Testis (tissue), 3 donors: ENCODE measurements around the gene ISLR. TPM values are rescaled to one million over a fixed set of nuclear protein-coding genes. Genes with fewer than 3 reads are reported as not detected.

Experiments used
- DNase-seq: peaks from one replicate; pipeline ENCODE4 v3.0.0-alpha.2; 2019
- H3K27ac ChIP-seq, 2 donors: fragments of 200-600 bp; sonication (generic); one replicate each; pipeline ENCODE4 v1.5.1; 2019
- H3K27me3 ChIP-seq: fragments of 200-600 bp; sonication (generic); one replicate; pipeline ENCODE4 v1.5.1; 2019
- H3K36me3 ChIP-seq: fragments of 200-600 bp; sonication (generic); one replicate; pipeline ENCODE4 v1.5.1; 2017; ENCODE audit warnings: low read depth; ENCODE audit errors: missing control alignments
- H3K4me1 ChIP-seq: fragments of 200-600 bp; sonication (generic); one replicate; pipeline ENCODE4 v1.5.1; 2019
- H3K4me3 ChIP-seq, 2 donors: fragments of 200-600 bp; sonication (generic); one replicate each; pipeline ENCODE4 v1.5.1; 2017 to 2019
- H3K9me3 ChIP-seq: fragments of 200-600 bp; sonication (generic); one replicate; pipeline ENCODE4 v1.5.1; 2017
- CTCF ChIP-seq, 3 experiments: fragments of 450-650 bp in 2 of 3; fragments of 200-600 bp in 1 of 3; sonication (generic) in 1 of 3; IDR thresholded peaks; one replicate each; pipeline ENCODE4 v1.5.1; 2016 to 2019; ENCODE audit warnings: antibody characterized with exemption in 3 of 3, mild to moderate bottlenecking in 2 of 3, moderate library complexity in 1 of 3
- POLR2A ChIP-seq: fragments of 450-650 bp; IDR thresholded peaks from one replicate; pipeline ENCODE4 v1.6.1; 2017; ENCODE audit warnings: antibody characterized with exemption, mild to moderate bottlenecking, moderate library complexity
- WGBS, 2 donors: methylation state at CpG; one replicate each; pipeline ENCODE4 v1.1.5; 2018; 5-methylcytosine and 5-hydroxymethylcytosine counted together
- intact Hi-C: fragments of 100-400 bp; cut with DNase I; formaldehyde crosslinking; loops from one replicate; pipeline ENCODE4 v1.15.1; 2023; ENCODE audit warnings: low total_unique reads
- polyA plus RNA-seq: library from polyadenylated mRNA; stranded (reverse); fragments of 350-450 nt; fragmentation: Illumina TruSeq; extraction: RNeasy Lipid Tissue Mini Kit (QIAGEN cat#74804); gene quantifications from one replicate; pipeline ENCODE4 v1.2.3, GENCODE V29; 2014; ENCODE audit warnings: low read depth, low replicate concordance; ENCODE audit not compliant: insufficient read depth
- total RNA-seq, 2 donors: library from RNA; depleted of rRNA; stranded (reverse); fragments of >200 nt; gene quantifications; one replicate each; pipeline ENCODE4 v1.2.3, GENCODE V29; 2016

The ISLR gene
- total and polyA plus RNA-seq, 3 donors from 2014 or later = 24.0 to 73.7 (median 39.5) TPM

- no peaks in the 10 kb centered on the region for H3K36me3 ChIP-seq
- 58 to 59% methylated on average over 13 of the region's 13 CpGs for WGBS, 2 donors
- H3K4me1 ChIP-seq = peaks cover 44% of the 10 kb centered on the region
- H3K9me3 ChIP-seq = no peaks in the 10 kb centered on the region
- TF ChIP-seq CTCF (IDR thresholded peaks at IDR 0.05) = no peak
- no peak for TF ChIP-seq POLR2A
- peak; percentile 71 for DNase-seq
- no peak overlapping the region for H3K4me3 ChIP-seq
- peak overlapping the region; percentile 72 to 83 for H3K27ac ChIP-seq
- intact Hi-C loops = no loop called here
- H3K27me3 ChIP-seq = no peaks in the 10 kb centered on the region
Measured at GRCh38 chr15:74172701-74173379, 670 bp upstream of the ISLR start.

GRCh38 chr15:74174219-74174957 lies 878 bp downstream of the ISLR start:
- H3K9me3 ChIP-seq = no peaks in the 10 kb centered on the region
- 43 to 68% methylated on average over 15 to 20 of the region's 20 CpGs for WGBS, 2 donors
- peak overlapping the region; percentile 24 to 50 for H3K4me3 ChIP-seq
- H3K4me1 ChIP-seq = peaks cover 46% of the 10 kb centered on the region
- DNase-seq = peak; percentile 81
- intact Hi-C loops = no loop called here
- no peaks in the 10 kb centered on the region for H3K36me3 ChIP-seq
- no peaks in the 10 kb centered on the region for H3K27me3 ChIP-seq
- H3K27ac ChIP-seq = peak overlapping the region; percentile 50 to 72
- TF ChIP-seq POLR2A (no peak), CTCF (IDR thresholded peaks at IDR 0.05) (no peak)

GRCh38 chr15:74174958-74175253 lies 1.4 kb downstream of the ISLR start:
- TF ChIP-seq CTCF (IDR thresholded peaks at IDR 0.05) (no peak), POLR2A (no peak)
- peak overlapping the region; percentile 24 to 50 for H3K4me3 ChIP-seq

GRCh38 chr15:74175271-74176191 lies 2.0 kb downstream of the ISLR start:
- Histone ChIP-seq H3K27me3 (no peaks in the 10 kb centered on the region), H3K4me3 (no peak overlapping the region), H3K9me3 (no peaks in the 10 kb centered on the region), H3K4me1 (peaks cover 56% of the 10 kb centered on the region), H3K36me3 (no peaks in the 10 kb centered on the region), H3K27ac (peak overlapping the region in 1 of 2 donors; percentile 50)
- 76 to 78% methylated on average over 24 to 44 of the region's 45 CpGs for WGBS, 2 donors
- no peak for DNase-seq
- no peak for TF ChIP-seq POLR2A
- TF ChIP-seq CTCF (IDR thresholded peaks at IDR 0.05) = no peak
- intact Hi-C loops = no loop called here

More at GRCh38 chr15:74174958-74175253, 1.4 kb downstream of the ISLR start:
- Histone ChIP-seq H3K27ac (peak overlapping the region; percentile 50 to 72), H3K36me3 (no peaks in the 10 kb centered on the region), H3K4me1 (peaks cover 51% of the 10 kb centered on the region), H3K27me3 (no peaks in the 10 kb centered on the region), H3K9me3 (no peaks in the 10 kb centered on the region)
- intact Hi-C loops = no loop called here
- no peak for DNase-seq
- 50% methylated on average over 14 of the region's 14 CpGs; no CpG with 5 or more reads in 1 of the 2 donors for WGBS, 2 donors
